A673 (cell line): Measurements from ENCODE around the gene ID4. TPM values are rescaled to one million over a fixed set of nuclear protein-coding genes. Genes with fewer than 3 reads are reported as not detected.

Source experiments
- BruUV-seq: library from RNA; stranded (reverse); fragments of 400-500 nt; replicated peaks from 2 replicates; lab custom pipeline; 2021; lab: Mats Ljungman, UMichigan
- CTCF ChIA-PET: fragments of 300-600 bp; sonication (Branson Sonifier 250); formaldehyde crosslinking; loops from one replicate; lab custom pipeline; 2022; ENCODE audit warnings: antibody characterized with exemption; lab: Charles Lee
- POLR2A ChIA-PET: fragments of 300-600 bp; sonication (Branson Sonifier 250); formaldehyde crosslinking; loops from one replicate; lab custom pipeline; 2022; ENCODE audit warnings: antibody characterized with exemption; ENCODE audit not compliant: low non-redundant PET; lab: Charles Lee
- DNase-seq: peaks from one replicate; pipeline ENCODE4 v3.0.0-alpha.2; 2015; ENCODE audit warnings: low spot score
- H3K27ac ChIP-seq: fragments of 200-600 bp; sonication (generic); 2 replicates; pipeline ENCODE4 v1.5.1; 2016; ENCODE audit warnings: mixed run types, low read depth, mild to moderate bottlenecking, mixed read lengths, antibody characterized with exemption, low read length; ENCODE audit not compliant: poor library complexity, severe bottlenecking
- H3K27me3 ChIP-seq: fragments of 200-600 bp; sonication (generic); replicated peaks from 2 replicates; pipeline ENCODE4 v1.6.1; 2017; ENCODE audit warnings: mixed run types, low read depth, mild to moderate bottlenecking, mixed read lengths, antibody characterized with exemption, low read length; ENCODE audit not compliant: insufficient read depth, poor library complexity
- H3K36me3 ChIP-seq: fragments of 200-600 bp; sonication (generic); 2 replicates; pipeline ENCODE4 v1.6.1; 2016; ENCODE audit warnings: mixed run types, mild to moderate bottlenecking, mixed read lengths, antibody characterized with exemption, low read length; ENCODE audit not compliant: insufficient read depth, poor library complexity, severe bottlenecking
- H3K4me1 ChIP-seq: fragments of 200-600 bp; sonication (generic); 2 replicates; pipeline ENCODE4 v1.6.1; 2017; ENCODE audit warnings: mixed run types, mild to moderate bottlenecking, mixed read lengths, antibody characterized with exemption, low read length; ENCODE audit not compliant: insufficient read depth, poor library complexity, severe bottlenecking
- H3K4me3 ChIP-seq: fragments of 200-600 bp; sonication (generic); 2 replicates; pipeline ENCODE4 v1.5.1; 2016; ENCODE audit warnings: low read depth, mixed run types, mild to moderate bottlenecking, mixed read lengths, low read length; ENCODE audit not compliant: poor library complexity, severe bottlenecking
- H3K9me3 ChIP-seq: fragments of 200-600 bp; sonication (generic); 2 replicates; pipeline ENCODE4 v1.6.1; 2016; ENCODE audit warnings: mixed run types, low read depth, mild to moderate bottlenecking, mixed read lengths, antibody characterized with exemption, low read length; ENCODE audit not compliant: poor library complexity, severe bottlenecking
- EZH2 ChIP-seq: fragments of 200-600 bp; sonication (generic); IDR thresholded peaks from 2 replicates; pipeline ENCODE4 v1.6.1; 2017; ENCODE audit warnings: borderline replicate concordance, low read depth, mild to moderate bottlenecking, mixed read lengths, antibody characterized with exemption, low read length; ENCODE audit not compliant: poor library complexity, severe bottlenecking
- intact Hi-C: fragments of 100-400 bp; cut with micrococcal nuclease; formaldehyde crosslinking; loops from one replicate; pipeline ENCODE4 v1.10.0; 2022; ENCODE audit not compliant: unreplicated experiment
- total RNA-seq: library from RNA; stranded (reverse); gene quantifications from 2 replicates; pipeline ENCODE4 v1.2.3, GENCODE V29; 2021
- TF ChIP-seq, protein P1 (sequence below): fragments of 300-800, 200-600 bp; sonication (generic); conservative IDR thresholded peaks from 2 replicates; pipeline ENCODE4 v1.5.1; 2017; ENCODE audit warnings: low read depth, mild to moderate bottlenecking, antibody characterized with exemption, low read length, moderate library complexity, mixed read lengths

The ID4 gene
- total RNA-seq, 1 experiment from 2014 or later, result 29.3 TPM

DNA sequence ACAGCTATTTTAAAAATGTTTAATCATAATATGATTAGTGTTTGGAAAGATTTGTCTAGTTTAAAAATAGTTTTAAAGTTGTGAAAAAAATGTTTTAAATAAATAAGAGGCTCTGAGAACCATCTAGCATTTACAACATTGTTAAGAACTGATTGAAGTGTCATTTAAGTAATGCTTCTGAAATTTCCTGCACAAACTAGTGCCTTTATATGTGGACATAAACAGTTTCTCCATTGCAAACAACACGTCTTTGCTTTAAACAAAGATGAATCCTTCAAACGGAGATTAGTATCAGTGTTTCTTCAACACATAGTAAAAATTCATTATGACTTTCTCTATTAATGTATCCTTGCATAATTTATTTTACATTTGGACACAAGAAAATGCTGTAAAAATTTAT is 45.9 kb upstream of the ID4 start:
- Histone ChIP-seq H3K4me3 (no peak overlapping the region), H3K9me3 (no peaks in the 10 kb centered on the region), H3K27me3 (no peaks in the 10 kb centered on the region), H3K27ac (no peak overlapping the region), H3K36me3 (no peaks in the 10 kb centered on the region), H3K4me1 (peaks cover 9% of the 10 kb centered on the region)
- ChIA-PET POLR2A (no interaction called here), CTCF (no interaction called here)
- no peak for DNase-seq
- TF ChIP-seq, protein P1, sequence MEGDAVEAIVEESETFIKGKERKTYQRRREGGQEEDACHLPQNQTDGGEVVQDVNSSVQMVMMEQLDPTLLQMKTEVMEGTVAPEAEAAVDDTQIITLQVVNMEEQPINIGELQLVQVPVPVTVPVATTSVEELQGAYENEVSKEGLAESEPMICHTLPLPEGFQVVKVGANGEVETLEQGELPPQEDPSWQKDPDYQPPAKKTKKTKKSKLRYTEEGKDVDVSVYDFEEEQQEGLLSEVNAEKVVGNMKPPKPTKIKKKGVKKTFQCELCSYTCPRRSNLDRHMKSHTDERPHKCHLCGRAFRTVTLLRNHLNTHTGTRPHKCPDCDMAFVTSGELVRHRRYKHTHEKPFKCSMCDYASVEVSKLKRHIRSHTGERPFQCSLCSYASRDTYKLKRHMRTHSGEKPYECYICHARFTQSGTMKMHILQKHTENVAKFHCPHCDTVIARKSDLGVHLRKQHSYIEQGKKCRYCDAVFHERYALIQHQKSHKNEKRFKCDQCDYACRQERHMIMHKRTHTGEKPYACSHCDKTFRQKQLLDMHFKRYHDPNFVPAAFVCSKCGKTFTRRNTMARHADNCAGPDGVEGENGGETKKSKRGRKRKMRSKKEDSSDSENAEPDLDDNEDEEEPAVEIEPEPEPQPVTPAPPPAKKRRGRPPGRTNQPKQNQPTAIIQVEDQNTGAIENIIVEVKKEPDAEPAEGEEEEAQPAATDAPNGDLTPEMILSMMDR, result no peak
- no TSS peak for BruUV-seq
- intact Hi-C loops, result no loop called here

DNA sequence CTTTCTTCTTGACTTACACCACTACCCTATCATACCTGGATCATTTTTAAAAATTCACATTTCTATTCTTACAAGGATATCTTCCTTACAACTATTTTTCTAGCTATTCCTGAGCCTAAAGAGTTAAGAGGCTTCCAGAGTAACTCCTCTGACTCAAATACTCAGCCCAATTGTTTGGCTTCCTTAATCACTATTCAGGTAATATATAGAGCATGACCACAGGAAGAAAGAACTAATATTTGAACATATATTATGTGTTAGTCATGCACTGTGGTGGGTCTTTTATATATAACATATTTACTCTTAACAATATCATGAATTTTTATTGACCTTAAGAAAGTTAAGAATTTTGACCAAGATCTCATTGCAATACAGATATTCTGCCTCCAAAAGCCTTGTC is 42.0 kb upstream of the ID4 start:
- TF ChIP-seq, protein P1, result no peak
- no peak for TF ChIP-seq EZH2
- intact Hi-C loops, result no loop called here
- H3K27me3 ChIP-seq, result no peaks in the 10 kb centered on the region
- no TSS peak for BruUV-seq
- H3K27ac ChIP-seq, result no peak overlapping the region
- ChIA-PET POLR2A (interaction anchor here (0.7 kb wide), 1 partner anchor 698 kb away, joined by 3 read pairs; no protein-coding TSS in a partner anchor), CTCF (no interaction called here)
- peaks cover 9% of the 10 kb centered on the region for H3K4me1 ChIP-seq
- H3K9me3 ChIP-seq, result peaks cover 16% of the 10 kb centered on the region
- no peaks in the 10 kb centered on the region for H3K36me3 ChIP-seq
- H3K4me3 ChIP-seq, result no peak overlapping the region
- DNase-seq, result no peak

DNA sequence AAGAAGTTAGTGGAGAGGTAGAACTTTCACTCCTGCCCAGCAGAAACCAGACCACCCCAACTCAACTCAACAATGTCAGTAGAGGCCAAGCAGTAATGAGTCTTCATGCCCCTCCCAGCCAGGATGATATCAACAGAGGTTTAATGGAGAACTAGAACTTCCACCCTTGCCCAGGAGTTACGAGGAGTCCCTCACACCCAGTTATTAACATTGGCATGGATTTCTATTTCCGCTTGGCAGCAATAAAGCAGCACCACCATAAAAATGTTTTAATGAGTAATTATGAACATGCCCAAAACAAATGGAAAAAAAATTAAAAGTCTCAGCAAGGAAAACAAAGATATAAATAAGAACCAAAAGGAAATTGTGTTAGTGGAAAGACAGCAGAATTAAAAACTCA is 40.7 kb upstream of the ID4 start:
- TF ChIP-seq EZH2, result no peak
- TF ChIP-seq, protein P1, result no peak
- H3K36me3 ChIP-seq, result no peaks in the 10 kb centered on the region
- intact Hi-C loops, result no loop called here
- POLR2A ChIA-PET, result no interaction called here
- DNase-seq, result no peak
- peaks cover 10% of the 10 kb centered on the region for H3K4me1 ChIP-seq
- H3K4me3 ChIP-seq, result no peak overlapping the region
- BruUV-seq, result no TSS peak
- H3K9me3 ChIP-seq, result peaks cover 16% of the 10 kb centered on the region
- CTCF ChIA-PET, result no interaction called here
- H3K27me3 ChIP-seq, result no peaks in the 10 kb centered on the region
- H3K27ac ChIP-seq, result no peak overlapping the region
